22Rv1 (cell line): ENCODE data around the gene BBS10.

Experiments used
- ZFX ChIP-seq: fragments of 450-650 bp; IDR thresholded peaks from 2 replicates; pipeline ENCODE4 v1.6.1; 2017; ENCODE audit warnings: antibody characterized with exemption, borderline replicate concordance
- TF ChIP-seq, protein P1 (sequence below): fragments of 450-650 bp; IDR thresholded peaks from 2 replicates; pipeline ENCODE4 v1.5.1; 2017; ENCODE audit warnings: mild to moderate bottlenecking

DNA sequence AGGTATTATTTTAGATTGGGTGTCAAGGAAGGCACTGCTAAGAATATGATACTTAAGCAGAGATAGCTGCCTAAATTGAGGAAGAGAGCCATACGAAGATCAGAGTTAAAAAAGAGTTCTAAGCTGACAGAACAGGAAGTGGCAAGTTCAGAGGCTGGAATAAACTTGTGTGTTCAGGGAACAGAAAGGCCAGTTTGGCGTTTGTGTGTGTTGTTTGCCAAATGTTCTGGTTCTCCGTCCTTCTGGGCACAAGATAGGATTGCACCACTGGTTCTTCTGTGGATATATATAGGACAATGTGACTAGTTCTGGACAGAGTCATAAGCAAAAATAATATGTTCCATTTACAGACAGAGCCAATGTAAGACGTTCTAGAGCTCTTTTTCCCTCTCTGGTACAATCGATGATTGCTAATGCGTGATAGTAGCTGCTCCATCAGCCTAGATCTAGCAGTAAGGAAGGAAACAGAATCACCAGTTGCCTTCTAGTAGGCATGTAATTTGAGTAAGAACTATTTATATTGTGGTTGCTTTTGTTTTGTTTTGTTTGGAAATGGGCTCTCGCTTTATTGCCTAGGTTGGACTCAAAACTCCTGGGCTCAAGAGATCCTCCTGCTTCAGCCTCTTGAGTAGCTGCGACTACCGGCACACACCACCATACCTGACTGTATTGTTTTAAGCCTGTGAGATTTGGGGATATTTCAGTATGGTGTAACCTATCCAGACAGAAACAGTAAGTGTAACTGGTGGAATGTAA, 7.4 kb downstream of the BBS10 start:
- TF ChIP-seq, protein P1, sequence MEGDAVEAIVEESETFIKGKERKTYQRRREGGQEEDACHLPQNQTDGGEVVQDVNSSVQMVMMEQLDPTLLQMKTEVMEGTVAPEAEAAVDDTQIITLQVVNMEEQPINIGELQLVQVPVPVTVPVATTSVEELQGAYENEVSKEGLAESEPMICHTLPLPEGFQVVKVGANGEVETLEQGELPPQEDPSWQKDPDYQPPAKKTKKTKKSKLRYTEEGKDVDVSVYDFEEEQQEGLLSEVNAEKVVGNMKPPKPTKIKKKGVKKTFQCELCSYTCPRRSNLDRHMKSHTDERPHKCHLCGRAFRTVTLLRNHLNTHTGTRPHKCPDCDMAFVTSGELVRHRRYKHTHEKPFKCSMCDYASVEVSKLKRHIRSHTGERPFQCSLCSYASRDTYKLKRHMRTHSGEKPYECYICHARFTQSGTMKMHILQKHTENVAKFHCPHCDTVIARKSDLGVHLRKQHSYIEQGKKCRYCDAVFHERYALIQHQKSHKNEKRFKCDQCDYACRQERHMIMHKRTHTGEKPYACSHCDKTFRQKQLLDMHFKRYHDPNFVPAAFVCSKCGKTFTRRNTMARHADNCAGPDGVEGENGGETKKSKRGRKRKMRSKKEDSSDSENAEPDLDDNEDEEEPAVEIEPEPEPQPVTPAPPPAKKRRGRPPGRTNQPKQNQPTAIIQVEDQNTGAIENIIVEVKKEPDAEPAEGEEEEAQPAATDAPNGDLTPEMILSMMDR, result no peak
- no peak for TF ChIP-seq ZFX
